Measurements from ENCODE around the gene EFNA5. TPM values are rescaled to one million over a fixed set of nuclear protein-coding genes. Genes with fewer than 3 reads are reported as not detected.

EFNA5 gene
- total and polyA plus RNA-seq, 8 donors: 0.29 to 187 (median 3.1) TPM

DNA sequence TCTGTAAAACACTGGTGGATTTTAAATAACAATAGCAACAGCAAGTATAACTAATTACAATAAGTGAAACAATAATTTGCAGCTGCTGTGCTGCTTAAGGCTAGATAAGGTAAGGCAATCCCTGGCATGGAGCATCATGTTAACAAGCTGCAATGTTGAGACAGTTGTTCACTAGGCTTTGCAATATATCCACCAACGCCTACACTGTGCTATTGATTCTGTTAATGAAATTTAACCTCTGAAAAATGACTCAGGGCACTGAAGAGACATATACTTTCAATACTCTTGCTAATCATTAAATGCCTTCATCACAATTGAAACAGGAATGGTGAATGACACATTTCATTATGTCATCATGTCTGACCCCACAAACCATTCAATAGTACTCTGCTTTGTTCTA, 255.0 kb downstream of the EFNA5 start:
- intact Hi-C loops (cut with DNase I; ENCODE audit: low total_unique reads): no loop called here

DNA sequence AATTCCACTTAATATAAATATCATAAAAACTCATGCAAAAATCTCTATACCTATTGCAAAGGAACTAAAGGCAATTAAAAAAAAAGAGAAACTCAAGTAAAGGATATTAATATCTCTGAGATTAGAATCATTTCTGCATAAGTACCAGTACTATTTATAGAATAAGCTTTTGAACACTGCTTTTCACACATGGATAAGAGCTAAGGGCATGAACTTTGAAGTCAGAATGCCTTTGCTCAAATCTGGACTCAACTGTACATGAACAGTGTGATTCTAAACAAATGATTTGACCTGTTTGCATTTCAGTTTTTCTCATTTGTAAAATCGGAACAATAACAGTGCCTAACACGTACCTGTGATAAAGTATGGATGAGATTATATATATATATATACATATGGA, 255.9 kb downstream of the EFNA5 start:
- TF ChIP-seq CTCF (IDR thresholded peaks at IDR 0.05) (no peak), POLR2AphosphoS5 (IDR thresholded peaks at IDR 0.05) (no peak), POLR2A (IDR thresholded peaks at IDR 0.05) (no peak), EP300 (IDR thresholded peaks at IDR 0.05) (no peak)
- WGBS, 5 donors: 31 to 57% (median 47%) methylated on average over 2 of the region's 2 CpGs
- Histone ChIP-seq H3K27ac (no peak overlapping the region), H3K4me3 (no peak overlapping the region), H3K27me3 (no peaks in the 10 kb centered on the region), H3K36me3 (no peaks in the 10 kb centered on the region), H3K4me1 (peaks cover 0 to 4% (median 0%) of the 10 kb centered on the region in 4 donors), H3K9me3 (no peaks in the 10 kb centered on the region)
- intact Hi-C loops (cut with DNase I; ENCODE audit: low total_unique reads): no loop called here
- no peak for DNase-seq

More for the DNA sequence above, 255.0 kb downstream of the EFNA5 start:
- no peak overlapping the region for H3K27ac ChIP-seq
- TF ChIP-seq EP300 (IDR thresholded peaks at IDR 0.05): no peak
- TF ChIP-seq CTCF (IDR thresholded peaks at IDR 0.05): no peak
- TF ChIP-seq POLR2AphosphoS5 (IDR thresholded peaks at IDR 0.05): no peak
- no peak for TF ChIP-seq POLR2A (IDR thresholded peaks at IDR 0.05)
- H3K27me3 ChIP-seq: no peaks in the 10 kb centered on the region
- H3K4me3 ChIP-seq: no peak overlapping the region
- H3K4me1 ChIP-seq: peaks cover 0 to 4% (median 0%) of the 10 kb centered on the region in 4 donors
- H3K36me3 ChIP-seq: no peaks in the 10 kb centered on the region
- no peak for DNase-seq
- 69 to 87% (median 85%) methylated on average over 1 of the region's 1 CpG for WGBS, 5 donors
- H3K9me3 ChIP-seq: no peaks in the 10 kb centered on the region

DNA sequence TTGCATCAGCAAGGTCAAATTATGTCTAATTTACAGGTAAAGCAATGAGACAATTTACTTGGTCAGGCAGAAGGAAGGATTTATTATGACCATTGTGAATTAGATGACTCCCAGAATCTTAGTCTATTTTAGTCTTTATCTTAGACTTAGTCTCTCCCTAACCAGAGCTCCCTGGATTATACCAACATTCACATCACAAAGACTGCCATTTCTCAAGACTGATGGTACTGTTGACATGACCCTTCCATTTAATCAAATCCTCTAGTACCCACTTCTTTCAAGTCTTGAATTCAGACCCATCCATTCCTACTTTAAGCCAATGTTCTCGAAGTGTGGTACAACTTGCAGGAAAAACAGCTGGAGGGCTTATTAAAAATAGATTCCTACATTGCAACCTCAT, 257.0 kb downstream of the EFNA5 start:
- 82 to 100% (median 90%) methylated on average over 1 of the region's 1 CpG for WGBS, 5 donors
- H3K9me3 ChIP-seq: no peaks in the 10 kb centered on the region
- DNase-seq: no peak
- no peaks in the 10 kb centered on the region for H3K36me3 ChIP-seq
- H3K27ac ChIP-seq: no peak overlapping the region
- H3K4me3 ChIP-seq: no peak overlapping the region
- no peaks in the 10 kb centered on the region for H3K27me3 ChIP-seq
- intact Hi-C loops (cut with DNase I; ENCODE audit: low total_unique reads): no loop called here
- H3K4me1 ChIP-seq: peaks cover 0 to 4% (median 0%) of the 10 kb centered on the region in 4 donors
- TF ChIP-seq POLR2A (IDR thresholded peaks at IDR 0.05) (no peak), EP300 (IDR thresholded peaks at IDR 0.05) (no peak), CTCF (IDR thresholded peaks at IDR 0.05) (no peak), POLR2AphosphoS5 (IDR thresholded peaks at IDR 0.05) (no peak)

- intact Hi-C loops (cut with DNase I; ENCODE audit: low total_unique reads): no loop called here
- 89 to 94% (median 91%) methylated on average over 2 of the region's 2 CpGs for WGBS, 5 donors
- no peak for DNase-seq
These were observed 262.2 kb downstream of the EFNA5 start for GRCh38 chr5:107408564-107408963.

More at GRCh38 chr5:107408564-107408963, 262.2 kb downstream of the EFNA5 start:
- no peaks in the 10 kb centered on the region for H3K9me3 ChIP-seq
- H3K4me3 ChIP-seq: no peak overlapping the region
- no peak overlapping the region for H3K27ac ChIP-seq
- peaks cover 0 to 4% (median 0%) of the 10 kb centered on the region in 4 donors for H3K4me1 ChIP-seq
- H3K36me3 ChIP-seq: no peaks in the 10 kb centered on the region
- no peaks in the 10 kb centered on the region for H3K27me3 ChIP-seq
- TF ChIP-seq POLR2AphosphoS5 (IDR thresholded peaks at IDR 0.05) (no peak), CTCF (IDR thresholded peaks at IDR 0.05) (no peak), EP300 (IDR thresholded peaks at IDR 0.05) (no peak), POLR2A (IDR thresholded peaks at IDR 0.05) (no peak)
